GM12878 (cell line): ENCODE measurements around the gene CTSA. TPM values are rescaled to one million over a fixed set of nuclear protein-coding genes. Genes with fewer than 3 reads are reported as not detected.
A peak's percentile ranks its signal among the peaks of the same experiment; 100 is the strongest.
"Not testable (repeated sequence)": the region's sequence is repeated elsewhere in the genome, so short reads cannot be mapped to it uniquely, and the experiment has no call there.

Experiments used
- ATAC-seq: fragments of 200-7000 bp; cut with Tn5 transposase; 3 replicates; pipeline ENCODE4 v1.9.1; 2020; ENCODE audit warnings: mild to moderate bottlenecking, moderate library complexity
- BruUV-seq: library from RNA; stranded (reverse); fragments of 400-500 nt; replicated peaks from 2 replicates; lab custom pipeline; 2021; lab: Mats Ljungman, UMichigan
- CTCF ChIA-PET: fragments of 300-600 bp; sonication (Branson Sonifier 250); formaldehyde crosslinking; extraction: SDS; loops from one replicate; lab custom pipeline; 2021; ENCODE audit warnings: inconsistent platforms; lab: Yijun Ruan, JAX
- POLR2A ChIA-PET: fragments of 350-600 bp; formaldehyde crosslinking; extraction: SDS; loops from one replicate; lab custom pipeline; 2021; ENCODE audit warnings: inconsistent platforms; lab: Charles Lee
- RAD21 ChIA-PET: fragments of 300-600 bp; sonication (Branson Sonifier 250); formaldehyde crosslinking; loops from one replicate; lab custom pipeline; 2023; ENCODE audit warnings: antibody characterized with exemption; ENCODE audit not compliant: unreplicated experiment; lab: Charles Lee
- SMC1A ChIA-PET: fragments of 300-600 bp; sonication (Branson Sonifier 250); formaldehyde crosslinking; loops from one replicate; lab custom pipeline; 2023; ENCODE audit not compliant: unreplicated experiment, uncharacterized antibody; lab: Charles Lee
- DNase-seq: peaks from one replicate; pipeline ENCODE4 v3.0.0-alpha.2; 2011; ENCODE audit warnings: low read depth, low spot score
- FAIRE-seq: peaks from 3 replicates; lab custom pipeline; 2011; peaks lifted over from hg19 to GRCh38; lab: Jason Lieb, UNC
- H2AFZ ChIP-seq: 2 replicates; pipeline ENCODE4 v1.6.0; 2011; ENCODE audit warnings: low read depth, low read length, control low read depth; ENCODE audit not compliant: control insufficient read depth
- H3K27ac ChIP-seq: 2 replicates; pipeline ENCODE4 v1.5.1; 2011; ENCODE audit warnings: control low read depth; ENCODE audit not compliant: control insufficient read depth, insufficient read depth
- H3K27me3 ChIP-seq, 2 experiments: replicated peaks in 1 of 2; 2 replicates each; pipeline versions ENCODE4 v1.6.0 to v1.6.1; 2011; ENCODE audit warnings: low read length in 1 of 2; ENCODE audit not compliant: control insufficient read depth in 2 of 2, insufficient read depth in 2 of 2
- H3K36me3 ChIP-seq, 2 experiments: 2 replicates each; pipeline ENCODE4 v1.5.1; 2011; ENCODE audit warnings: low read length in 1 of 2; ENCODE audit not compliant: control insufficient read depth in 2 of 2, insufficient read depth in 2 of 2
- H3K4me1 ChIP-seq: 2 replicates; pipeline ENCODE4 v1.6.1; 2011; ENCODE audit warnings: mild to moderate bottlenecking, low read length, moderate library complexity, mixed read lengths; ENCODE audit not compliant: control insufficient read depth, insufficient read depth
- H3K4me2 ChIP-seq: 2 replicates; pipeline ENCODE4 v1.6.0; 2011; ENCODE audit warnings: control low read depth; ENCODE audit not compliant: control insufficient read depth, insufficient read depth
- H3K4me3 ChIP-seq: fragments of 200-600 bp; sonication (generic); 2 replicates; pipeline ENCODE4 v1.5.1; 2016
- H3K79me2 ChIP-seq: 2 replicates; pipeline ENCODE4 v1.6.0; 2011; ENCODE audit warnings: low read length; ENCODE audit not compliant: control insufficient read depth, insufficient read depth
- H3K9ac ChIP-seq: 2 replicates; pipeline ENCODE4 v1.8.0; 2011; ENCODE audit warnings: low read length, control low read depth, mixed read lengths; ENCODE audit not compliant: control insufficient read depth, insufficient read depth
- H3K9me3 ChIP-seq: replicated peaks from 3 replicates; pipeline ENCODE4 v1.5.1; 2011; ENCODE audit warnings: mild to moderate bottlenecking, low read length; ENCODE audit not compliant: control insufficient read depth, insufficient read depth
- H4K20me1 ChIP-seq: 2 replicates; pipeline ENCODE4 v1.6.0; 2011; ENCODE audit not compliant: control insufficient read depth, insufficient read depth
- CBFB ChIP-seq: IDR thresholded peaks from 2 replicates; pipeline ENCODE4 v1.6.1; 2016; ENCODE audit warnings: antibody characterized with exemption, low read depth
- CHD1 ChIP-seq: IDR thresholded peaks from 2 replicates; pipeline ENCODE4 v1.6.1; 2012; ENCODE audit warnings: low read depth, low read length, improper control_type of control experiment
- MYC ChIP-seq: IDR thresholded peaks from 2 replicates; pipeline ENCODE4 v1.6.1; 2011; ENCODE audit warnings: mild to moderate bottlenecking, low read length, moderate library complexity, inconsistent platforms; ENCODE audit not compliant: insufficient read depth, insufficient replicate concordance, insufficient read length, severe bottlenecking
- POLR2A ChIP-seq: IDR thresholded peaks from 2 replicates; pipeline ENCODE4 v1.6.1; 2011; ENCODE audit warnings: low read depth, mild to moderate bottlenecking, low read length
- WGBS: methylation state at CpG from one replicate; pipeline ENCODE4 v1.1.6; 2016; ENCODE audit warnings: low lambda C conversion rate; ENCODE audit not compliant: insufficient replicate concordance, insufficient coverage; ENCODE audit errors: missing lambda C conversion rate; 5-methylcytosine and 5-hydroxymethylcytosine counted together
- in situ Hi-C: fragments of 300-500 bp; cut with MboI; formaldehyde crosslinking; loops from 9 replicates; pipeline ENCODE4 v1.14.3; 2018; ENCODE audit warnings: mixed read lengths
- intact Hi-C: fragments of 100-400 bp; cut with micrococcal nuclease; formaldehyde crosslinking; loops from one replicate; pipeline ENCODE4 v1.14.2; 2022; ENCODE audit not compliant: unreplicated experiment
- polyA plus RNA-seq, 11 experiments: library from polyadenylated mRNA; depleted of rRNA in 4 of 11; unstranded in 6 of 11; stranded (reverse) in 5 of 11; fragments of >200 nt; fragmentation: Nextera tagmentation in 4 of 11; fragmentation: Illumina TruSeq in 1 of 11; extraction: Ambion mirVana in 4 of 11; extraction: Trizol in 1 of 11; gene quantifications; 1 replicate in 1 of 11; 2 replicates in 10 of 11; pipeline versions ENCODE4 v1.2.1 to v1.2.3, GENCODE V29; 2011 to 2016; ENCODE audit warnings: inconsistent platforms in 2 of 11, missing spikeins in 2 of 11, low read depth in 1 of 11
- total RNA-seq, 4 experiments: library from RNA; depleted of rRNA in 3 of 4; stranded (reverse); fragments of >200 nt in 3 of 4; fragmentation: Illumina TruSeq in 1 of 4; extraction: Trizol in 1 of 4; gene quantifications; 2 replicates each; pipeline versions ENCODE4 v1.2.1 to v1.2.3, GENCODE V29; 2013 to 2021

Gene CTSA
- total and polyA plus RNA-seq, 10 of the 15 experiments (the other 5 are each of a cell fraction or from before 2014, with no cell fraction given), result 7.1 to 67.0 (median 36.2) TPM

DNA sequence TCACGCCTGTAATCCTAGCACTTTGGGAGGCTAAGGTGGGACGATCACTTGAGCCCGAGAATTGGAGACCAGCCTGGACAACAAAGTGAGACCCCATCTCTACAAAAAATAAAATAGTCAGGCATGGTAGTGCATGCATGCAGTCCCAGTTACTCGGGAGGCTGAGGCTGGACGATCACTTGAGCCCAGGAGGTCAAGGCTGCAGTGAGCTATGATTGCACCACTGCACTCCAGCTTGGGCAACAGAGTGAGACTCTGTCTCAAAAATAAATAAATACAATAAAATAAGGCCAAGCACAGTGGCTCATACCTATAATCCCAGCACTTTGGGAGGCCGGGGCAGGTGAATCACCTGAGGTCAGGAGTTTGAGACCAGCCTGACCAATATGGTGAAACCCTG lies 10.2 kb downstream of the CTSA start:
- DNase-seq, SMC1A ChIA-PET, H3K4me3 ChIP-seq, H4K20me1 ChIP-seq, in situ Hi-C loops, FAIRE-seq, ATAC-seq, H3K36me3 ChIP-seq, H3K79me2 ChIP-seq, H3K9me3 ChIP-seq, H3K27me3 ChIP-seq, RAD21 ChIA-PET, BruUV-seq, intact Hi-C loops, H2AFZ ChIP-seq, H3K4me1 ChIP-seq, H3K9ac ChIP-seq, H3K27ac ChIP-seq, H3K4me2 ChIP-seq: not testable (repeated sequence)
- ChIA-PET CTCF (interaction anchor here (0.8 kb wide), 2 partner anchors 11 to 68 kb away, joined by 3 read pairs; no protein-coding TSS in a partner anchor), POLR2A (interaction anchor here (1.0 kb wide), 1 partner anchor 32 kb away, joined by 3 read pairs; no protein-coding TSS in a partner anchor)
- 96% methylated on average over 6 of the region's 6 CpGs for WGBS

DNA sequence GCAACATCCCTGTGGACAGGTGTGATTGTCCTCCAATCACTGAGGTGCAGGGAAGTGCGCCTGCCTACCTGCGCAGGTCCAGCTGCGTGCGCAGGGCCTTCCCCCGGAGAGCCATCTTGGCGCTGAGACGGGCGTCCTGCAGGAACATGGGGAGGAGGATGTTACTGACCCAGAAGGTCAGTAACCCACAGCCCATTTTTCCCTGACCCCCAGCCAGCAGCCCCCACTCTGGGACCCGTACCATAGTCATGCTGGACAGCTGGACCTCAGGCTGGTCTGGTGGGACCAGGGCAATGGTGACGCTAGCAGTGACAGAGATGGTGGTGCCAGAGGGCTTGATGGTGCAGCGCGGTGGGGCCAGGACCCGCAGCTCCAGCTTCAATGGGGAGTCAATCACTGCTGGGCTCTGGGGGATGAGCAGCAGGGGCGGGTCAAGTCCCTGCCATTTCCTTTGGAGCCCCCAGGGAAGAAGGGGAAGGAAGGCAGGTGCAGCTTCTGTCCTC lies 11.1 kb downstream of the CTSA start:
- TF ChIP-seq POLR2A, result peak; percentile 43; the same call in 1 of the 2 replicates
- no peak for TF ChIP-seq CBFB
- TF ChIP-seq CHD1, result no peak
- no peak for TF ChIP-seq MYC
- Histone ChIP-seq H3K79me2 (no peaks in the 10 kb centered on the region), H3K4me1 (no peaks in the 10 kb centered on the region), H3K27ac (no peak overlapping the region), H4K20me1 (no peaks in the 10 kb centered on the region), H3K4me3 (no peak overlapping the region), H3K27me3 (no peaks in the 10 kb centered on the region), H2AFZ (no peak overlapping the region), H3K9ac (no peak overlapping the region), H3K4me2 (no peak overlapping the region), H3K9me3 (no peaks in the 10 kb centered on the region), H3K36me3 (no peaks in the 10 kb centered on the region)
- RAD21 ChIA-PET, result no interaction called here
- 72% methylated on average over 14 of the region's 14 CpGs for WGBS
- BruUV-seq, result no TSS peak
- POLR2A ChIA-PET, result interaction anchor here (0.7 to 1.0 kb wide), 2 partner anchors 9 to 31 kb away, joined by 3 to 7 read pairs; no protein-coding TSS in a partner anchor
- CTCF ChIA-PET, result interaction anchor here (0.8 kb wide), 1 partner anchor 12 kb away, joined by 3 read pairs; no protein-coding TSS in a partner anchor
- no peak for FAIRE-seq
- DNase-seq, result no peak
- in situ Hi-C loops (no loop called here), intact Hi-C loops (no loop called here)
- SMC1A ChIA-PET, result no interaction called here
- no peak for ATAC-seq
